DOHH2 (cell line): ENCODE data around the gene CDKL2.

Experiments
- CTCF ChIP-seq: fragments of 200-600 bp; sonication (generic); IDR thresholded peaks from one replicate; pipeline ENCODE4 v1.5.1; 2014; ENCODE audit warnings: antibody characterized with exemption, mild to moderate bottlenecking, low read depth, low read length; ENCODE audit not compliant: poor library complexity, severe bottlenecking
- EZH2phosphoT487 ChIP-seq: fragments of 200-600 bp; sonication (generic); IDR thresholded peaks from 2 replicates; pipeline ENCODE4 v1.6.1; 2017; ENCODE audit warnings: borderline replicate concordance, mild to moderate bottlenecking, antibody characterized with exemption, low read length, moderate library complexity, mixed read lengths

- no peak for TF ChIP-seq CTCF
- no peak for TF ChIP-seq EZH2phosphoT487
Observed at GRCh38 chr4:75662626-75663025, 32.3 kb upstream of the CDKL2 start.
